Astrocyte of the hippocampus (primary cell): ENCODE results near the gene CEP43.

Experiments used
- DNase-seq: peaks from one replicate; pipeline ENCODE4 v3.0.0; 2011; ENCODE audit warnings: low read depth, low spot score

The CEP43 gene

GRCh38 chr6:167013067-167013466, 13.9 kb downstream of the CEP43 start:
- DNase-seq, result no peak

- DNase-seq, result no peak
These were observed 14.7 kb downstream of the CEP43 start for GRCh38 chr6:167013946-167014345.

GRCh38 chr6:167015302-167015701, 16.1 kb downstream of the CEP43 start:
- no peak for DNase-seq

- no peak for DNase-seq
These were observed 21.0 kb downstream of the CEP43 start for GRCh38 chr6:167020206-167020605.

- no peak for DNase-seq
These were observed 28.1 kb downstream of the CEP43 start for GRCh38 chr6:167027308-167027707.

GRCh38 chr6:167027772-167028171, 28.6 kb downstream of the CEP43 start:
- DNase-seq, result no peak

GRCh38 chr6:167030222-167031072, 31.2 kb downstream of the CEP43 start:
- no peak for DNase-seq

GRCh38 chr6:167031082-167031709, 32.0 kb downstream of the CEP43 start:
- DNase-seq, result no peak

GRCh38 chr6:167034056-167034455, 34.9 kb downstream of the CEP43 start:
- DNase-seq, result no peak

GRCh38 chr6:167037762-167038161, 38.6 kb downstream of the CEP43 start:
- no peak for DNase-seq

GRCh38 chr6:167044696-167045095, 45.5 kb downstream of the CEP43 start:
- no peak for DNase-seq

- DNase-seq, result no peak
These were observed 46.8 kb downstream of the CEP43 start for GRCh38 chr6:167045828-167046580.

GRCh38 chr6:167046861-167047495, 47.8 kb downstream of the CEP43 start:
- no peak for DNase-seq

- DNase-seq, result no peak
These were observed 48.4 kb downstream of the CEP43 start for GRCh38 chr6:167047554-167047953.
